Transverse colon (tissue), 4 donors: ENCODE data around the gene FMO4. TPM values are rescaled to one million over a fixed set of nuclear protein-coding genes. Genes with fewer than 3 reads are reported as not detected.

Experiments
- DNase-seq: peaks from one replicate; pipeline ENCODE4 v3.0.0-alpha.2; 2019
- H3K27ac ChIP-seq, 4 donors: fragments of 200-600 bp; sonication (generic); 2 replicates each; pipeline ENCODE4 v1.5.1; 2016 to 2018; ENCODE audit warnings: inconsistent platforms in 4 of 4
- H3K27me3 ChIP-seq: fragments of 200-600 bp; sonication (generic); 2 replicates; pipeline ENCODE4 v1.5.1; 2017; ENCODE audit warnings: inconsistent platforms
- H3K36me3 ChIP-seq, 4 donors: fragments of 200-600 bp; sonication (generic); 2 replicates each; pipeline ENCODE4 v1.5.1; 2017 to 2019; ENCODE audit warnings: inconsistent platforms in 4 of 4
- H3K4me1 ChIP-seq, 4 donors: fragments of 200-600 bp; sonication (generic); 2 replicates each; pipeline ENCODE4 v1.5.1; 2017 to 2020; ENCODE audit warnings: inconsistent platforms in 4 of 4
- H3K4me3 ChIP-seq, 4 donors: fragments of 200-600 bp; sonication (generic); 1 replicate in 1 of 4; 2 replicates in 3 of 4; pipeline versions ENCODE4 v1.5.1 to v1.6.1; 2017 to 2019; ENCODE audit warnings: inconsistent platforms in 4 of 4
- H3K9me3 ChIP-seq, 2 donors: fragments of 200-600 bp; sonication (generic); 2 replicates each; pipeline ENCODE4 v1.5.1; 2017 to 2019; ENCODE audit warnings: inconsistent platforms in 2 of 2
- CTCF ChIP-seq, 5 experiments: fragments of 200-600 bp in 3 of 5; fragments of 450-650 bp in 2 of 5; sonication (generic) in 3 of 5; IDR thresholded peaks; 1 replicate in 2 of 5; 2 replicates in 3 of 5; pipeline ENCODE4 v1.5.1; 2016 to 2017; ENCODE audit warnings: antibody characterized with exemption in 5 of 5, inconsistent platforms in 3 of 5, mild to moderate bottlenecking in 2 of 5, moderate library complexity in 1 of 5
- EP300 ChIP-seq: sonication (generic); formaldehyde crosslinking; IDR thresholded peaks from one replicate; pipeline ENCODE4 v1.6.1; 2017; ENCODE audit warnings: antibody characterized with exemption, low read depth
- POLR2A ChIP-seq: fragments of 450-650 bp; IDR thresholded peaks from one replicate; pipeline ENCODE4 v1.6.1; 2016; ENCODE audit warnings: antibody characterized with exemption, mild to moderate bottlenecking, moderate library complexity
- POLR2AphosphoS5 ChIP-seq, 3 donors: sonication (generic); formaldehyde crosslinking; IDR thresholded peaks; one replicate each; pipeline ENCODE4 v1.6.1; 2016; ENCODE audit warnings: antibody characterized with exemption in 3 of 3
- WGBS, 2 donors: methylation state at CpG; one replicate each; pipeline ENCODE4 v1.1.5; 2018; ENCODE audit warnings: low coverage in 1 of 2; 5-methylcytosine and 5-hydroxymethylcytosine counted together
- in situ Hi-C, 4 donors: fragments of 200-750 bp; cut with MboI; loops; one replicate each; pipeline versions ENCODE4 v1.15.0 to v1.15.1; 2017; ENCODE audit warnings: low sequenced_read_pairs in 3 of 4, low pct_ligation_motif_present in 1 of 4, low pct_unique_long_range_greater_than_20kb in 1 of 4
- intact Hi-C: fragments of 100-400 bp; cut with DNase I; formaldehyde crosslinking; loops from one replicate; pipeline ENCODE4 v1.15.1; 2023; ENCODE audit warnings: low total_unique reads
- total RNA-seq, 4 donors: library from RNA; depleted of rRNA; stranded (reverse); fragments of >200 nt; gene quantifications; one replicate each; pipeline ENCODE4 v1.1.0, GENCODE V29; 2016

Gene FMO4
- total RNA-seq, 4 donors from 2014 or later, result 1.00 to 178 (median 17.6) TPM

- Histone ChIP-seq H3K4me3 (no peak overlapping the region), H3K4me1 (no peaks in the 10 kb centered on the region), H3K27me3 (no peaks in the 10 kb centered on the region), H3K9me3 (no peaks in the 10 kb centered on the region), H3K36me3 (no peaks in the 10 kb centered on the region), H3K27ac (no peak overlapping the region)
- intact Hi-C loops (no loop called here), in situ Hi-C loops (no loop called here)
- no peak for DNase-seq
- WGBS, 2 donors, result 69% methylated on average over 6 of the region's 6 CpGs; no CpG with 5 or more reads in 1 of the 2 donors
- TF ChIP-seq EP300, result no peak
- TF ChIP-seq POLR2A, result no peak
- no peak for TF ChIP-seq CTCF (IDR thresholded peaks at IDR 0.05)
- TF ChIP-seq POLR2AphosphoS5 (IDR thresholded peaks at IDR 0.05), result no peak
These were observed 30.5 kb downstream of the FMO4 start for GRCh38 chr1:171344473-171344820.

- no peaks in the 10 kb centered on the region for H3K36me3 ChIP-seq
- no peaks in the 10 kb centered on the region for H3K9me3 ChIP-seq
- in situ Hi-C loops (no loop called here), intact Hi-C loops (no loop called here)
- no peaks in the 10 kb centered on the region for H3K27me3 ChIP-seq
- H3K4me3 ChIP-seq, result no peak overlapping the region
- H3K27ac ChIP-seq, result no peak overlapping the region
- DNase-seq, result no peak
- H3K4me1 ChIP-seq, result no peaks in the 10 kb centered on the region
- no peak for TF ChIP-seq CTCF (IDR thresholded peaks at IDR 0.05)
- TF ChIP-seq POLR2AphosphoS5 (IDR thresholded peaks at IDR 0.05), result no peak
- no peak for TF ChIP-seq POLR2A
These were observed 31.6 kb downstream of the FMO4 start for GRCh38 chr1:171345536-171345935.

- intact Hi-C loops (no loop called here), in situ Hi-C loops (no loop called here)
- 95 to 100% methylated on average over 1 of the region's 1 CpG for WGBS, 2 donors
- Histone ChIP-seq H3K27me3 (no peaks in the 10 kb centered on the region), H3K27ac (no peak overlapping the region), H3K4me3 (no peak overlapping the region), H3K9me3 (no peaks in the 10 kb centered on the region), H3K36me3 (no peaks in the 10 kb centered on the region), H3K4me1 (no peaks in the 10 kb centered on the region)
- no peak for DNase-seq
- TF ChIP-seq POLR2A, result no peak
- TF ChIP-seq CTCF (IDR thresholded peaks at IDR 0.05), result no peak
- TF ChIP-seq POLR2AphosphoS5 (IDR thresholded peaks at IDR 0.05), result no peak
- no peak for TF ChIP-seq EP300
These were observed 32.9 kb downstream of the FMO4 start for GRCh38 chr1:171346881-171347280.

- Histone ChIP-seq H3K27ac (no peak overlapping the region), H3K4me1 (no peaks in the 10 kb centered on the region), H3K4me3 (no peak overlapping the region), H3K9me3 (no peaks in the 10 kb centered on the region), H3K27me3 (no peaks in the 10 kb centered on the region), H3K36me3 (no peaks in the 10 kb centered on the region)
- no peak for DNase-seq
- intact Hi-C loops, result no loop called here
- in situ Hi-C loops, result no loop called here
- TF ChIP-seq POLR2A (no peak), EP300 (no peak), CTCF (IDR thresholded peaks at IDR 0.05) (no peak), POLR2AphosphoS5 (IDR thresholded peaks at IDR 0.05) (no peak)
These were observed 36.6 kb downstream of the FMO4 start for GRCh38 chr1:171350594-171350993.
